HG02943 (cell line): ENCODE results near the gene RRH.

Source experiments
- ATAC-seq: cut with Tn5 transposase; IDR thresholded peaks from one replicate; pipeline ENCODE4 v1.9.1; 2021; ENCODE audit warnings: mild to moderate bottlenecking, low read depth, moderate library complexity; ENCODE audit not compliant: unreplicated experiment

RRH gene

DNA sequence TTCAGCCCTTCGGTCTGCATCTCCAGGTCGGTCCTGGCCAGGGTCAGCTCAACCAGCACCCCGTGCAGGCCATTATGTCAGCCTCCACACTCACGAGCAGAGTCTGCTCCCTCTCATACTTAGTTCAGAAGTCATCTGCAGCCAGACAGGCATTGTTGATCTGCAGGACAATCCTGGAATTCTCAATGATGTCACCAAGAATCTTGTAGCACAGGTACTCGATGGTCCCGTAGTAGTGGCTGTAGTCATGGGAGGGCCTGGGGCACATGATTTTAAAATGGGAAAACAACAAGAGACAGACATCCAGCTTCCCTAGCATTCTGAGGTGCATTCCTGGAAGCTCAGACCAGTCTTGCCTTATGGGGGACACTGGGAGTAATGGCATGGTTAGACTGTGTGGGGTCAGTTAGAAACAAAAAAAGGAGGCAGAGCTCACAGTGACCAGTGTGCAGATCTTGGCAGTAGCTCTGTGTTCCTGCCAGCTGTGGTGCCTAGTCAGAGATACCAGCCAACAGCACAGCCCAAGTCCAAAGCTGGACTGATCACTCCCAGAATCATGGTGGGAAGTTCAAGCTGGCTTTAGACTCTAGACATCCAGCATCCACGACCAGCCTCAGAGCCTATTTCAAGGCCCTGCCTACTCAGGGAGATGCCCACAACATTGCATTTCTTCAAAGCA, 52.0 kb downstream of the RRH start:
- ATAC-seq: no peak

DNA sequence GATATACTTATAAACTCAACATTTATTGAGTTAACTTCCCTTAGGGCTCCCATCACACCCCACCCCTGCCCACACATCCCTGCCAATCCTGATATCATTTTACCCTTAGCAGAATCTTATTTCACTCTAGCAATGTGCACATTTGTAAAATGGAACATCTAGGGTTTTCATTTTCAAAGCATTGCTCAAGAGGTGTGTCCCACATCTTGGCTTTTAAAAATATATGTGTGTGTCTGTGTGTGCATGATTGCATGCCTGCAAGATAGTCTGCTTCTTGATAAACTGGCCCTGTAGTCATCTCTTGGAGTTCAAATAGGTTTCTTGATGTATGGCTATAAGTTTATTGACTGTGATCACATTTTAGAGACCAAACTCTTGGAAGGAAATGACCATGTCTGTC, 58.5 kb downstream of the RRH start:
- no peak for ATAC-seq

DNA sequence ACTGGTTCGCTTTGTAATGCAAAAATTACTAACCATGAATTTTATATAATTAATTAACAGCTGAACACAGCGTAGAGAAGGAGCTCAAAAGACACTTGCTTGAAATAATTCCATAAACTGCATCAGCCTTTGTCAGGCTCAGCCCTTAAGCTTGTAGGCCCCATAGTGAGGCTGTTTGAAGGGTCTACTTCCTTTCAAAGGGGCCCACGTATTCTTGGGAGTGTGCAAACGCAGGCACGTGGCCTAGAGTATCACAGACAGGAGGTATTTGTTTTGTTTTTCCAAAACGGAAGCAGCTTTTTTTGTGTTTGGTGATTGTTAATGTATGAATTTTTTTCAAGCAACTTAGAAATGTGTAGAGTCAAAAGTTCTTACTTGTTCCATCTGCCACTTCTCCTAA, 59.3 kb downstream of the RRH start:
- no peak for ATAC-seq

DNA sequence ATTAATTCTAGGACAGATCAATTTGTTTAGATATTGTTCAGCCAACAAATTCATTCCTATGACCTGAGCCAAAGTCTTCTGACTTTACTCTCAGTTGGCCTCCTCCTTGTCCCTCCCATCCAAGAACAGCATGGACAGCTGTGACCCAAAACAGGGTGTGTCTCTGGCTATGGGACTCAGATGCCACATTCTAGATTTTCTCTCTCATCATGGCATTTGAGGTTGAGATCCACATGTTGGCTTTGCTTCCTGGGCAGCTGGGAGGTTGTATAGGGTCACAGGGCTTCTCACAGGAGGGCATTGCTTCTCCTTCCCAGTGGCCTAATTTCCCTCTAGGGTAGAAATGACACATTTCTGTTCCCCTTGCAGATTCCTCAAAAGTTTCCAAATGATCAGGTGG, 62.3 kb downstream of the RRH start:
- ATAC-seq: no peak
